Colonic mucosa (tissue), 4 donors: ENCODE data around the gene E2F3. TPM values are rescaled to one million over a fixed set of nuclear protein-coding genes. Genes with fewer than 3 reads are reported as not detected.

Experiments used
- DNase-seq: peaks from one replicate; pipeline ENCODE4 v3.0.0-alpha.2; 2020
- H3K27ac ChIP-seq: fragments of 200-600 bp; one replicate; pipeline ENCODE4 v1.8.0; 2021
- H3K27me3 ChIP-seq: fragments of 200-600 bp; one replicate; pipeline ENCODE4 v1.8.0; 2021
- H3K36me3 ChIP-seq: fragments of 200-600 bp; one replicate; pipeline ENCODE4 v1.8.0; 2021
- H3K4me1 ChIP-seq: fragments of 200-600 bp; one replicate; pipeline ENCODE4 v1.8.0; 2021; ENCODE audit warnings: mild to moderate bottlenecking
- H3K4me3 ChIP-seq: fragments of 200-600 bp; one replicate; pipeline ENCODE4 v1.8.0; 2021
- H3K9ac ChIP-seq, 2 donors: one replicate each; pipeline ENCODE4 v1.7.0; 2013; ENCODE audit warnings: control low read depth in 2 of 2, low read depth in 2 of 2, low read length in 2 of 2
- H3K9me3 ChIP-seq: fragments of 200-600 bp; one replicate; pipeline ENCODE4 v1.8.0; 2021
- intact Hi-C: fragments of 100-400 bp; cut with DNase I; formaldehyde crosslinking; loops from one replicate; pipeline ENCODE4 v1.14.1; 2022
- total RNA-seq, 2 donors: library from RNA; stranded (reverse); fragmentation: NEBNext Ultra II Directional in 1 of 2; extraction: Animal tissue kit (Norgen Biotek cat#: 25700) in 1 of 2; gene quantifications; one replicate each; pipeline ENCODE4 v1.2.1, GENCODE V29; 2021
- TF ChIP-seq, protein P1 (sequence below): fragments of 200-600 bp; IDR thresholded peaks from one replicate; pipeline ENCODE4 v1.8.0; 2022; ENCODE audit warnings: antibody characterized with exemption, mild to moderate bottlenecking
- donor health status: healthy.
- donor health status: DM: no; HTN: no; CAD: no.
- donor health status: DM: no; HTN: no; CAD: no.

E2F3 gene
- total RNA-seq, 2 donors from 2014 or later = 10.0 to 11.2 TPM

DNA sequence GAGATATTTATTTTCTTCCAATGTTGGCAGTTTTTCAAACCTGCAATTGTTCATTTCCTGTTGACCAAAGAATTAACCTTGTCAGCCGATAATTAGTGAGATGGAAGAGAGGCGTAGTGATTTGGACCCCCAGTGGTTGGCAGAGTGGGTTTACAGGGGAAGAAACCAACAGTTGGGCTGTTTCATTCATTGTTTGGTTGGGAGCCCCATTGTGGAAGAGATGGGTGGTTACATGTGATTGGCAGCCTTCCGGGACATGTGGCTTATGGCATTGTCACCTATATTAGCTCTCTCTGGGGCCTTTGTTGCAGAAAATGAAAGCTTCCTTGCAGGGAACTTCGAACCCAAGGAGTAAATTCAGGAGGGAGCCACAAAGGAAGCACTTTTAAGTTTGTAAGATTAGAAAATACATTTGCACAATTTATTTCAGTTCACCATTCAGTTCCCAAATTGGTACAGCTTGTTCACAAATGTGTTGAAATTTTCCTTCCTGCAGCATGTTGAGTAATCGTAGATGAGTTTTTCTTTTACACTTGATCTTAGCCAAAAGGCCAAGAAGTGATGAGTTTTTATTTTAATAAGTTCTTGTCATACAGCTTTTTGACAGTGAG lies 82.3 kb downstream of the E2F3 start:
- Histone ChIP-seq H3K9ac (no peak overlapping the region), H3K27ac (no peak overlapping the region), H3K4me3 (no peak overlapping the region), H3K9me3 (no peaks in the 10 kb centered on the region), H3K4me1 (no peaks in the 10 kb centered on the region), H3K36me3 (no peaks in the 10 kb centered on the region), H3K27me3 (no peaks in the 10 kb centered on the region)
- no peak for DNase-seq
- TF ChIP-seq, protein P1, sequence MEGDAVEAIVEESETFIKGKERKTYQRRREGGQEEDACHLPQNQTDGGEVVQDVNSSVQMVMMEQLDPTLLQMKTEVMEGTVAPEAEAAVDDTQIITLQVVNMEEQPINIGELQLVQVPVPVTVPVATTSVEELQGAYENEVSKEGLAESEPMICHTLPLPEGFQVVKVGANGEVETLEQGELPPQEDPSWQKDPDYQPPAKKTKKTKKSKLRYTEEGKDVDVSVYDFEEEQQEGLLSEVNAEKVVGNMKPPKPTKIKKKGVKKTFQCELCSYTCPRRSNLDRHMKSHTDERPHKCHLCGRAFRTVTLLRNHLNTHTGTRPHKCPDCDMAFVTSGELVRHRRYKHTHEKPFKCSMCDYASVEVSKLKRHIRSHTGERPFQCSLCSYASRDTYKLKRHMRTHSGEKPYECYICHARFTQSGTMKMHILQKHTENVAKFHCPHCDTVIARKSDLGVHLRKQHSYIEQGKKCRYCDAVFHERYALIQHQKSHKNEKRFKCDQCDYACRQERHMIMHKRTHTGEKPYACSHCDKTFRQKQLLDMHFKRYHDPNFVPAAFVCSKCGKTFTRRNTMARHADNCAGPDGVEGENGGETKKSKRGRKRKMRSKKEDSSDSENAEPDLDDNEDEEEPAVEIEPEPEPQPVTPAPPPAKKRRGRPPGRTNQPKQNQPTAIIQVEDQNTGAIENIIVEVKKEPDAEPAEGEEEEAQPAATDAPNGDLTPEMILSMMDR = no peak
- intact Hi-C loops = no loop called here

DNA sequence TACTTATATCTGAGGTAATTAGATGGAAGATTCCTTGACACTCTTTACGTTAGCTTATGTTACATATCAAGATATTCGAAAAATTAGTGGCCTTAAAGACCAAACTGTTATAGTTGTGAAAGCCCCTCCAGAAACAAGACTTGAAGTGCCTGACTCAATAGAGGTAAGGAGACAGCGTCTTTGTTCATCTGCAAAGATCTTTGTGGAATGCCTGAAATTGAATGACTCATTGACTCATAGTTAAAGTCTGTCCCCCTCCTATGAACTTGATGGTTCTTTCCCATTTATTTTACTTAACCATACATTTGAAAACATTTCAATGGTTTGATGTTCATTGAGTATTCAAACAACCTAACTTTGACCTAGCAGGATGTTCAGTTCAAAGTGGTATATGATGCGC lies 85.0 kb downstream of the E2F3 start:
- Histone ChIP-seq H3K9ac (no peak overlapping the region), H3K4me3 (no peak overlapping the region), H3K9me3 (no peaks in the 10 kb centered on the region), H3K36me3 (no peaks in the 10 kb centered on the region), H3K27ac (no peak overlapping the region), H3K4me1 (no peaks in the 10 kb centered on the region), H3K27me3 (no peaks in the 10 kb centered on the region)
- no peak for DNase-seq
- intact Hi-C loops = no loop called here
- TF ChIP-seq, protein P1 = no peak

DNA sequence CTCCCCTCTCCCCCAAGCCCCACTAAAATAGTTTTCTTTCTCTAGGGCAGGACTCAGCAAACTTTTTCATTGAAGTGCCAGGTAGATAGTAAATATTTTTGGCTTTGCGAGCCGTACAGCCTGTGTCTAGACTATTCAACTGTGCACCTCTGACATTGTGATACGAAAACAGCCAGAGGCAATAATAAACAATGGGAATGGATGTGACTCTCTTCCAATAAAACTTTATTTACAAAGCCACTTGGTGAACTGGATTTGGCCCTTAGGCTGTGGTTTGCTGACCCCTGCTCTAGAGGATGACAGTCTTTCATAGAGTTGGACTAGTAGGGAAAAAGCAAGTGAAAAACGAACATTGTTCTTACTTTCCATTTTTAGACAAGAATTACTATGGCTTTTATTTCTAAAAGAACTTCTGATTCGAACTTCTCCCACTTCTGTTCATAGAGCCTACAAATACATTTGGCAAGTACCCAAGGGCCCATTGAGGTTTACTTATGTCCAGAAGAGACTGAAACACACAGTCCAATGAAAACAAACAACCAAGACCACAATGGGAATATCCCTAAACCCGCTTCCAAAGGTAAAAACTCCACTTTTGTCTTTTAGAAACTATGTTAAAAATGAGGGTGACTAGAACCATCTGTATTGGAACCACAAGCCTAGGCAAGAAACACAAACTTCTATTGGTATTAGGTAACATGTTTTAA lies 86.1 kb downstream of the E2F3 start:
- no peak overlapping the region for H3K27ac ChIP-seq
- TF ChIP-seq, protein P1 = no peak

DNA sequence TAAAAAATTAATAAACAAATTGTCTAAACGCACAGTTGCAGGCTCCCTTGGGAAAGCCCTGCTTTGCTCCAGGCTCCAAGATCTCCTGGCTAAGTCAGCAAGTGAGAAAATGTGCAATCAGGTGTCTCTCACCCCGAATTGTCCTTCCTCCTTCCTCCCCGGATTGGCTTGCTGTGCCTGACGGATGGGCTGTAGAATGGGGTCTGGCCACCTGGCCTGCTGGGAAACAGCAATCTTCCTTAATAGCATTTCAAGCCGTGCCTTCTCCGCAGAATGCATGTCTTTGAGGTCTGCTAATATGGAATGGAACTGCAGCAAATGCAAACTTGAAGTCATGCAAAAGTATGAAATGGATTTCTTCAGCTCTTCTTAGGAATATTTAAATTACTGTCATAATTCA lies 88.9 kb downstream of the E2F3 start:
- no peak for DNase-seq
- TF ChIP-seq, protein P1 = no peak
- Histone ChIP-seq H3K4me3 (no peak overlapping the region), H3K4me1 (no peaks in the 10 kb centered on the region), H3K36me3 (no peaks in the 10 kb centered on the region), H3K9me3 (no peaks in the 10 kb centered on the region), H3K9ac (no peak overlapping the region), H3K27me3 (no peaks in the 10 kb centered on the region), H3K27ac (no peak overlapping the region)
- intact Hi-C loops = no loop called here

More for the DNA sequence above, 86.1 kb downstream of the E2F3 start:
- Histone ChIP-seq H3K4me3 (no peak overlapping the region), H3K9me3 (no peaks in the 10 kb centered on the region), H3K9ac (no peak overlapping the region), H3K27me3 (no peaks in the 10 kb centered on the region), H3K4me1 (no peaks in the 10 kb centered on the region), H3K36me3 (no peaks in the 10 kb centered on the region)
- intact Hi-C loops = no loop called here
- no peak for DNase-seq

DNA sequence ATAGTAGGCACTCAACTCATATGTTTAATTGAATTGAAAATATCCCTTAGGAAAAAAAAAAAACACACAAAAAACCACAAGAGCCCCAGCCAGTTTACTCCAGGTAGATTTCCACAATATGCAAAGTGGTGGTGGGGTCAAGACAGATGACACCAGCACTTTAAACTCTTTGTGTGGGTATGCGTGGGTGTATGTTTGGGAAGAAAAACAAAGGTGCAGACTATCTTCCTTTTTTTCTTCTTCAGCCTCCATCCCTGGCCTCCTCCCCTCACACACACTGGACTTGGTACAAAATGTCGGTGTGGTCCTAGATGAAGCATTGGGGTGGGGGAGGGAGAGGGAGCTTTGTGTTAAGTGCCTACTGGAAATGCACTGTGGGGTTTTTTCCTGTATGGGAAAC lies 90.4 kb downstream of the E2F3 start:
- no peak overlapping the region for H3K27ac ChIP-seq
- H3K4me1 ChIP-seq = no peaks in the 10 kb centered on the region
- H3K9me3 ChIP-seq = no peaks in the 10 kb centered on the region
- no peaks in the 10 kb centered on the region for H3K27me3 ChIP-seq
- intact Hi-C loops = no loop called here
- no peak overlapping the region for H3K9ac ChIP-seq
- DNase-seq = no peak
- H3K4me3 ChIP-seq = no peak overlapping the region
- TF ChIP-seq, protein P1 = no peak
- no peaks in the 10 kb centered on the region for H3K36me3 ChIP-seq
